ENCODE measurements around the gene FGD4.

Gene FGD4

DNA sequence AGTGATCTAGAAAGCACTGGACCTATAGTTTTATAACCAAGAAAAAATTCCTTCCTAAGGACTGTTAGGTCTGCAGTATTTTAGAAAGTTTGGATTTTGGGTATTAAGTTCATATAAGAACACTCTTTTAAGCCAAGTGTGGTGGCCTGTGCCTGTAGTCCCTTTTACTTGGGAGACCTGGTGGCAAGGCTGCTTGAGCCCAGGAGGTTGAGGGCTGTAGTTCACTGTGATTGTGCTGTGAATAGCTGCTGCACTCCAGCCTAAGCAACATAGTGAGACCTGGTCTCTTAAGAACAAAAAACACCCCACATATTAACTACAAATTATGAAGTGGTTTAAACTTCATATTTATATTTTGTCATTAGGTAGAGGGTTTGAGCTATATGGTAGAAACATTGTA is 289.4 kb downstream of the FGD4 start:
- DNase-seq: no peak

DNA sequence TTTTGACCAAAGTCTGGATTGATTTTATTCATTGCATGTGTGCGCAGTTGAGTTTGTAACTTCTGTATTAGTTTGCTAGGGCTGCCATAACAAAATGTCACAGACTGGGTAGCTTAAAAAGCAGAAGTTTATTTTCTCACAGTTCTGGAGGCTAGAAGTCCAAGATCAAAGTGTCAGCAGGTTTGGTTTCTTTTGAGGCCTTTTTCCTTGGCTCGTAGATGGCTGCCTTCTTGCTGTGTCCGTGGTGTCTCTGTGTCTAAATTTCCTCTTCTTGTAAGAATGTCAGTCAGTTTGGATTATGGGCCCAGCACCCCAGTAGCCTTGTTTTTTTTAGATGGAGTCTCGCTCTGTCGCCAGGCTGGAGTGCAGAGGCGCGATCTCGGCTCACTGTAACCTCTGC is 291.6 kb downstream of the FGD4 start:
- DNase-seq: no peak

DNA sequence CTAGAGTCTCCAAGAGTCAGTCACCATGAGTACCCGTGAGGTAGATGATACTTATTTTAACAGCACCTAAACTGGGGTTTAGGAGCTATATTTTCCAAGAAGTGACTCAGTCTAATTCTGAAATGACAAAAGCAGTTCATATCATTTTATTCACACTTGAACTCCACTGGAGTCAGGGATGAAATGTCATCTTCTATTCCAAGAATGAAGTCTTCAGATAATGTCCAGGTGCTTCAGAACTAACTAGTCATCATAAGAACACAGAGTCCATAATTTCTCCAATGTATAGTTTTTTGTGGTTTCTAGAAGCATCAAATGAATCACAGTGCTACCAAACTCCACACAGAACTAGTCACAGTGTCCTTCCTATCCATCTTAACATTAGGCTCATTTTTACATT is 293.0 kb downstream of the FGD4 start:
- DNase-seq: no peak

DNA sequence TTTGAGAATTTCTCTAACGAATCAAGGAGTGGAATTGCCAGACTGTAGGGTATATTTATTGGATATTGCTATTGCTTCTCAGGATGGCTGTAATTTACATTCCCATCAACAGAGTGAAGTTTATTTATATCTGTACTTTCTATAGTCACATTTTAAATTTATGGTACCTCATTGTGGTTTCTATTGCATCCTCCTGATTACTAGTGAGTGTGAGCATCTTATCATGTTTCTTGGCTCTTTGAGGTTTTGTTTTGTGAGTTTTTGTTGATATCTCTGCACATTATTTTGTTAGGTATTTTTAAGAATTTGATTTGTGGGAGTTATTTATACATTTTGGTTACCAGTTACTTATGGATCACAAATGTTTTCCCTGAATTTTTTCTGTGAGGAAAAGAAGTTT is 293.7 kb downstream of the FGD4 start:
- no peak for DNase-seq

Data from NCI-H524 treated with DMSO at 0.1 percent for 48 hours (cell line).